Fibroblast of lung (primary cell): ENCODE measurements around the gene CD151. TPM values are rescaled to one million over a fixed set of nuclear protein-coding genes. Genes with fewer than 3 reads are reported as not detected.

Experiments
- DNase-seq, 2 donors: peaks; one replicate each; pipeline versions ENCODE4 v3.0.0 to v3.0.0-alpha.2; 2010; ENCODE audit warnings: low read depth in 2 of 2
- H2AFZ ChIP-seq: 2 replicates; pipeline ENCODE4 v1.5.1; 2012; ENCODE audit warnings: low read length, control low read depth, inconsistent platforms
- H3K27ac ChIP-seq: 2 replicates; pipeline ENCODE4 v1.5.1; 2011; ENCODE audit warnings: low read length, control low read depth; ENCODE audit not compliant: insufficient read depth
- H3K27me3 ChIP-seq: 2 replicates; pipeline ENCODE4 v1.5.1; 2011; ENCODE audit warnings: mild to moderate bottlenecking, low read length; ENCODE audit not compliant: control insufficient read depth, insufficient read depth
- H3K36me3 ChIP-seq: 2 replicates; pipeline ENCODE4 v1.5.1; 2011; ENCODE audit warnings: low read length; ENCODE audit not compliant: control insufficient read depth, insufficient read depth
- H3K4me1 ChIP-seq: 2 replicates; pipeline ENCODE4 v1.5.1; 2011; ENCODE audit warnings: low read length; ENCODE audit not compliant: control insufficient read depth, insufficient read depth; ENCODE audit errors: extremely low read depth
- H3K4me2 ChIP-seq: 2 replicates; pipeline ENCODE4 v1.5.1; 2011; ENCODE audit warnings: low read length, control low read depth; ENCODE audit not compliant: insufficient read depth; ENCODE audit errors: extremely low read depth
- H3K4me3 ChIP-seq, 4 experiments: fragments of 200-600 bp in 1 of 4; sonication (generic) in 1 of 4; replicated peaks in 1 of 4; 2 replicates each; pipeline ENCODE4 v1.5.1; 2011 to 2016; ENCODE audit warnings: low read length in 4 of 4, low read depth in 3 of 4, mild to moderate bottlenecking in 3 of 4, control low read depth in 2 of 4, inconsistent platforms in 1 of 4, mixed read lengths in 1 of 4; ENCODE audit not compliant: insufficient read depth in 1 of 4; ENCODE audit errors: control extremely low read depth in 1 of 4
- H3K79me2 ChIP-seq: 2 replicates; pipeline ENCODE4 v1.5.1; 2012; ENCODE audit warnings: mild to moderate bottlenecking, low read length, inconsistent platforms; ENCODE audit not compliant: control insufficient read depth, insufficient read depth
- H3K9ac ChIP-seq: 2 replicates; pipeline ENCODE4 v1.5.1; 2011; ENCODE audit warnings: mild to moderate bottlenecking, low read length, control low read depth; ENCODE audit not compliant: insufficient read depth
- H3K9me3 ChIP-seq: 2 replicates; pipeline ENCODE4 v1.5.1; 2012; ENCODE audit warnings: low read depth, low read length; ENCODE audit not compliant: control insufficient read depth, insufficient read depth
- H4K20me1 ChIP-seq: 2 replicates; pipeline ENCODE4 v1.5.1; 2011; ENCODE audit warnings: low read length; ENCODE audit not compliant: control insufficient read depth, insufficient read depth; ENCODE audit errors: extremely low read depth
- CTCF ChIP-seq, 2 donors: IDR thresholded peaks in 1 of 2; conservative IDR thresholded peaks in 1 of 2; 1 replicate in 1 of 2; 2 replicates in 1 of 2; pipeline ENCODE4 v1.5.1; 2011 to 2012; ENCODE audit warnings: low read length in 2 of 2, control low read depth in 1 of 2, inconsistent platforms in 1 of 2, low read depth in 1 of 2, mild to moderate bottlenecking in 1 of 2
- EZH2 ChIP-seq: IDR thresholded peaks from 2 replicates; pipeline ENCODE4 v1.5.1; 2012; ENCODE audit warnings: low read length, control low read depth, mild to moderate bottlenecking; ENCODE audit errors: missing control alignments
- polyA plus RNA-seq, 2 donors: library from polyadenylated mRNA; depleted of rRNA in 1 of 2; stranded (reverse) in 1 of 2; unstranded in 1 of 2; fragments of >200 nt; gene quantifications; 2 replicates each; pipeline ENCODE4 v1.2.1, GENCODE V29; 2011 to 2012; ENCODE audit warnings: missing spikeins in 1 of 2
- total RNA-seq: library from RNA; depleted of rRNA; stranded (reverse); fragments of >200 nt; gene quantifications from 2 replicates; pipeline ENCODE4 v1.2.1, GENCODE V29; 2014

The CD151 gene
- total and polyA plus RNA-seq, 2 donors (not counting 1 experiment from before 2014, with no cell fraction given): 547 to 711 TPM

DNA sequence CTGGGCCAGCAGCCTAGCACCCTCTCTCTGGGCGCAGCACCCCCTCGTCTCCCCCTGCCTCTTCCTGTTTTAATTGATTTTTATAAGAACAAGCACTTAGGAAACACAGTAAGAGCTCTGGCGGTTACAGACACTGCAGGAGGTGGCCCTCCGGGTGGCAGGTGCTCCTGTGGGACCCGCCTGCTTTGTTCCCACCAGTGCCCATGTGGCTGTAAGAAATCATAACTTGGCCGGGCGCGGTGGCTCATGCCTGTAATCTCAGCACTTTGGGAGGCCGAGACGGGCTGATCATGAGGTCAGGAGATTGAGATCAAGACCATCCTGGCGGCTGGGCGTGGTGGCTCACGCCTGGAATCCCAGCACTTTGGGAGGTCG lies 28.3 kb downstream of the CD151 start:
- Histone ChIP-seq H3K27ac (no peak overlapping the region), H3K4me2 (no peak overlapping the region), H2AFZ (no peak overlapping the region), H3K36me3 (peaks cover 25% of the 10 kb centered on the region), H3K27me3 (no peaks in the 10 kb centered on the region), H3K4me1 (peaks cover 18% of the 10 kb centered on the region), H4K20me1 (no peaks in the 10 kb centered on the region), H3K9me3 (no peaks in the 10 kb centered on the region), H3K79me2 (peaks cover 18% of the 10 kb centered on the region), H3K4me3 (no peak overlapping the region), H3K9ac (no peak overlapping the region)
- DNase-seq: no peak
- TF ChIP-seq CTCF (conservative IDR thresholded peaks at IDR 0.05 in 1 of 2, IDR thresholded peaks at IDR 0.05 in 1 of 2; ENCODE audit: low read depth in 1 of 2, low read length in 2 of 2) (no peak), EZH2 (no peak)

DNA sequence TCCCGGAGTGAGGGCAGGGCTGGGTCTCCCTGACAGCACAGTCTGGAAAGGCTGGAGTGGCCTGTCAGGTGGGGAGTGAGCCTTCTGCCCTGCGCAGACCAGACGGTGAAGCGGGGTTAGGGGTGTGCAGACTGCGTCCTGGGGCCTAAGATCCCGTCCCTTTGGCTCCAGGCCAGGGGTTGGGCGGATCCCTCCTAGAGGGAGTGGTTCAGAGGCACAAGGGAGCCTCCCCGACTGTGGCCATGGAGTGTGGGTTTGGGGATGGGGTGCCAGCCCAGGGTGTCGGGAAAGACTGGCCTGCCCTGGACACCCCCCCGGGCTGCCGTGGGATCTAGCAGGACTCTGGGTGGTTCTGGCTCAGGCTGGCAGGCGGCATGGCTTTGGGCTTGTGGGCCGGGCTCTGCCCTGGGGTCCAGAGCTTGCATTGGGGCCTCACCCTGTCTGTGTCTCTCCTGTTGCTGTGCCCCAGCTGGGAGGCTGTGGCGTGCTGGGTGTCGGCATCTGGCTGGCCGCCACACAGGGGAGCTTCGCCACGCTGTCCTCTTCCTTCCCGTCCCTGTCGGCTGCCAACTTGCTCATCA lies 29.4 kb downstream of the CD151 start:
- Histone ChIP-seq H2AFZ (no peak overlapping the region), H3K4me1 (peaks cover 18% of the 10 kb centered on the region), H3K9me3 (no peaks in the 10 kb centered on the region), H3K4me2 (no peak overlapping the region), H3K27ac (no peak overlapping the region), H3K27me3 (no peaks in the 10 kb centered on the region), H3K36me3 (peaks cover 22% of the 10 kb centered on the region), H3K79me2 (peaks cover 18% of the 10 kb centered on the region), H3K4me3 (no peak overlapping the region), H4K20me1 (no peaks in the 10 kb centered on the region), H3K9ac (peak overlapping the region; percentile 16)
- DNase-seq: peak in 1 of 2 donors; percentile 41
- TF ChIP-seq EZH2 (no peak), CTCF (conservative IDR thresholded peaks at IDR 0.05 in 1 of 2, IDR thresholded peaks at IDR 0.05 in 1 of 2; ENCODE audit: low read depth in 1 of 2, low read length in 2 of 2) (no peak)

- H3K27ac ChIP-seq: no peak overlapping the region
- H3K4me2 ChIP-seq: no peak overlapping the region
- no peaks in the 10 kb centered on the region for H3K9me3 ChIP-seq
- no peaks in the 10 kb centered on the region for H3K27me3 ChIP-seq
- no peak overlapping the region for H3K4me3 ChIP-seq
- no peak for TF ChIP-seq EZH2
- TF ChIP-seq CTCF (conservative IDR thresholded peaks at IDR 0.05 in 1 of 2, IDR thresholded peaks at IDR 0.05 in 1 of 2; ENCODE audit: low read depth in 1 of 2, low read length in 2 of 2): no peak
- peaks cover 22% of the 10 kb centered on the region for H3K36me3 ChIP-seq
- H4K20me1 ChIP-seq: no peaks in the 10 kb centered on the region
- no peak overlapping the region for H2AFZ ChIP-seq
- no peak overlapping the region for H3K9ac ChIP-seq
- peaks cover 16% of the 10 kb centered on the region for H3K79me2 ChIP-seq
- H3K4me1 ChIP-seq: peaks cover 18% of the 10 kb centered on the region
- no peak for DNase-seq
Observed at GRCh38 chr11:862696-863022, 29.9 kb downstream of the CD151 start.
